Umbilical cord (tissue), 2 donors: ENCODE results near the gene STXBP2. TPM values are rescaled to one million over a fixed set of nuclear protein-coding genes. Genes with fewer than 3 reads are reported as not detected.
"Not testable (repeated sequence)": the region's sequence is repeated elsewhere in the genome, so short reads cannot be mapped to it uniquely, and the experiment has no call there.

Source experiments
- DNase-seq: peaks from one replicate; pipeline ENCODE4 v3.0.0-alpha.2; 2015; ENCODE audit warnings: low spot score
- total RNA-seq: library from RNA; depleted of rRNA; stranded (reverse); fragments of >200 nt; gene quantifications from one replicate; pipeline ENCODE4 v1.2.3, GENCODE V29; 2014; ENCODE audit warnings: low replicate concordance; ENCODE audit not compliant: insufficient read depth

Gene STXBP2
- total RNA-seq, 1 donor from 2014 or later, result 8.4 TPM

- DNase-seq, result no peak
Measured at GRCh38 chr19:7632340-7633203, 4.3 kb upstream of the STXBP2 start.

- no peak for DNase-seq
Measured at GRCh38 chr19:7633698-7634097, 3.2 kb upstream of the STXBP2 start, which contains the start of gene PCP2. PCP2 (minus strand) TSS chr19:7633719; CDS start chr19:7633457, 262 bp downstream.

GRCh38 chr19:7635670-7636069, 1.2 kb upstream of the STXBP2 start:
- no peak for DNase-seq

GRCh38 chr19:7636317-7636690, 606 bp upstream of the STXBP2 start:
- no peak for DNase-seq

- DNase-seq, result no peak
Measured at GRCh38 chr19:7637374-7638256, 705 bp downstream of the STXBP2 start.

GRCh38 chr19:7638802-7639465, 2.0 kb downstream of the STXBP2 start:
- DNase-seq, result no peak

- DNase-seq, result no peak
Measured at GRCh38 chr19:7639863-7640348, 3.0 kb downstream of the STXBP2 start.

- no peak for DNase-seq
Measured at GRCh38 chr19:7640803-7641202, 3.9 kb downstream of the STXBP2 start.

GRCh38 chr19:7641290-7642276, 4.7 kb downstream of the STXBP2 start:
- DNase-seq, result no peak

- DNase-seq, result no peak
Measured at GRCh38 chr19:7642295-7643030, 5.6 kb downstream of the STXBP2 start.

GRCh38 chr19:7643031-7643415, 6.1 kb downstream of the STXBP2 start:
- no peak for DNase-seq

GRCh38 chr19:7643629-7644549, 7.0 kb downstream of the STXBP2 start:
- DNase-seq, result not testable (repeated sequence)

GRCh38 chr19:7644550-7644877, 7.6 kb downstream of the STXBP2 start:
- DNase-seq, result no peak

- no peak for DNase-seq
Measured at GRCh38 chr19:7645163-7645562, 8.3 kb downstream of the STXBP2 start.

- no peak for DNase-seq
Measured at GRCh38 chr19:7645656-7646425, 8.9 kb downstream of the STXBP2 start.

GRCh38 chr19:7646426-7646700, 9.5 kb downstream of the STXBP2 start:
- DNase-seq, result no peak

- DNase-seq, result no peak
Measured at GRCh38 chr19:7647156-7647555, 10.2 kb downstream of the STXBP2 start.

GRCh38 chr19:7648265-7649014, 11.5 kb downstream of the STXBP2 start:
- no peak for DNase-seq
